Measurements from ENCODE around the gene AKAP8L.

GRCh38 chr19:15372891-15373301 lies 45.9 kb downstream of the AKAP8L start:
- TF ChIP-seq EZH2 (IDR thresholded peaks at IDR 0.05; ENCODE audit: insufficient read depth, poor library complexity, severe bottlenecking) (no peak), EZH2phosphoT487 (IDR thresholded peaks at IDR 0.05; ENCODE audit: insufficient read depth, low read depth) (no peak)
